Thyroid gland (tissue), 4 donors: ENCODE results near the gene NPFF. TPM values are rescaled to one million over a fixed set of nuclear protein-coding genes. Genes with fewer than 3 reads are reported as not detected.

Experiments
- DNase-seq, 2 donors: peaks; one replicate each; pipeline ENCODE4 v3.0.0-alpha.2; 2019
- H3K27ac ChIP-seq, 3 donors: fragments of 200-600 bp; sonication (generic); 1 replicate in 2 of 3; 2 replicates in 1 of 3; pipeline ENCODE4 v1.5.1; 2016 to 2019; ENCODE audit warnings: mild to moderate bottlenecking in 1 of 3, moderate library complexity in 1 of 3
- H3K27me3 ChIP-seq: fragments of 200-600 bp; sonication (generic); one replicate; pipeline ENCODE4 v1.5.1; 2019
- H3K36me3 ChIP-seq, 2 donors: fragments of 200-600 bp; sonication (generic); one replicate each; pipeline ENCODE4 v1.5.1; 2016 to 2019
- H3K4me1 ChIP-seq, 2 donors: fragments of 200-600 bp; sonication (generic); one replicate each; pipeline ENCODE4 v1.5.1; 2017 to 2019
- H3K4me3 ChIP-seq, 3 donors: fragments of 200-600 bp; sonication (generic); replicated peaks in 1 of 3; 1 replicate in 2 of 3; 2 replicates in 1 of 3; pipeline ENCODE4 v1.5.1; 2016; ENCODE audit warnings: mild to moderate bottlenecking in 1 of 3
- H3K9me3 ChIP-seq: fragments of 200-600 bp; sonication (generic); one replicate; pipeline ENCODE4 v1.5.1; 2017
- CTCF ChIP-seq, 6 experiments: fragments of 200-600 bp in 3 of 6; fragments of 450-650 bp in 3 of 6; sonication (generic) in 3 of 6; IDR thresholded peaks; one replicate each; pipeline ENCODE4 v1.5.1; 2016 to 2019; ENCODE audit warnings: antibody characterized with exemption in 6 of 6, mild to moderate bottlenecking in 2 of 6, inconsistent platforms in 1 of 6, moderate library complexity in 1 of 6
- POLR2A ChIP-seq, 2 donors: fragments of 450-650 bp; IDR thresholded peaks; one replicate each; pipeline ENCODE4 v1.6.1; 2017; ENCODE audit warnings: antibody characterized with exemption in 2 of 2, mild to moderate bottlenecking in 2 of 2, moderate library complexity in 1 of 2
- WGBS, 2 donors: methylation state at CpG; one replicate each; pipeline ENCODE4 v1.1.5; 2017; 5-methylcytosine and 5-hydroxymethylcytosine counted together
- intact Hi-C: fragments of 100-400 bp; cut with DNase I; formaldehyde crosslinking; loops from one replicate; pipeline ENCODE4 v1.15.1; 2023
- total RNA-seq, 4 donors: library from RNA; depleted of rRNA; stranded (reverse); fragments of >200 nt; gene quantifications; one replicate each; pipeline ENCODE4 v1.2.3, GENCODE V29; 2016

The NPFF gene
- total RNA-seq, 4 donors from 2014 or later, result not detected

GRCh38 chr12:53532524-53533445, 25.5 kb upstream of the NPFF start:
- H3K27me3 ChIP-seq, result no peaks in the 10 kb centered on the region
- H3K4me3 ChIP-seq, result no peak overlapping the region
- H3K4me1 ChIP-seq, result peaks cover 6 to 9% of the 10 kb centered on the region in 2 donors
- intact Hi-C loops, result no loop called here
- H3K9me3 ChIP-seq, result no peaks in the 10 kb centered on the region
- no peak overlapping the region for H3K27ac ChIP-seq
- no peak for DNase-seq
- WGBS, 2 donors, result 97% methylated on average over 7 of the region's 7 CpGs
- peaks cover 57 to 65% of the 10 kb centered on the region in 2 donors for H3K36me3 ChIP-seq
- TF ChIP-seq CTCF (IDR thresholded peaks at IDR 0.05), result no peak
- no peak for TF ChIP-seq POLR2A (IDR thresholded peaks at IDR 0.05)

GRCh38 chr12:53532021-53532420, 24.7 kb upstream of the NPFF start:
- peak; percentile 37 to 41 for DNase-seq
- Histone ChIP-seq H3K9me3 (no peaks in the 10 kb centered on the region), H3K36me3 (peaks cover 58 to 65% of the 10 kb centered on the region in 2 donors), H3K4me3 (no peak overlapping the region), H3K27ac (no peak overlapping the region), H3K27me3 (no peaks in the 10 kb centered on the region), H3K4me1 (peaks cover 0 to under 1% of the 10 kb centered on the region in 2 donors)
- TF ChIP-seq POLR2A (IDR thresholded peaks at IDR 0.05) (no peak), CTCF (IDR thresholded peaks at IDR 0.05) (no peak)
- intact Hi-C loops, result no loop called here
- WGBS, 2 donors, result 44 to 53% methylated on average over 3 of the region's 3 CpGs

DNA sequence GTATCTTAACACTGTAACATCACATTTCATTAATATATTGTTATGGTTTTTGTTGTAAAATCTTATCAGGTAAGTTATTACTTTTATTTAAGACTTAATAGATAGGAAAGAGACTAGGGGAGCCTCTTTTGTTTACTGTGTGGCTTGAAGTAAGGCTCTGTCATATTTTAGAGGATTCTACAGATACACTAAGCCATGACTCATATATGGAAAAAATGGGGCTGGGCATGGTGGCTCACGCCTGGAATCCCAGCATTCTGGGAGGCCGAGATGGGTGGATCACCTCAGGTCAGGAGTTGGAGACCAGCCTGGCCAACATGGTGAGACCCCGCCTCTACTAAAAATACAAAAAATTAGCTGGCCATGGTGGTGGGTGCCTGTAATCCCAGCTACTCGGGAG, 23.6 kb upstream of the NPFF start:
- DNase-seq, result no peak
- Histone ChIP-seq H3K9me3 (no peaks in the 10 kb centered on the region), H3K27me3 (no peaks in the 10 kb centered on the region), H3K4me3 (no peak overlapping the region), H3K36me3 (peaks cover 51 to 57% of the 10 kb centered on the region in 2 donors), H3K4me1 (no peaks in the 10 kb centered on the region), H3K27ac (no peak overlapping the region)
- no peak for TF ChIP-seq POLR2A (IDR thresholded peaks at IDR 0.05)
- no peak for TF ChIP-seq CTCF (IDR thresholded peaks at IDR 0.05)
- WGBS, 2 donors, result 94 to 98% methylated on average over 4 of the region's 4 CpGs
- intact Hi-C loops, result no loop called here

GRCh38 chr12:53530061-53530460, 22.8 kb upstream of the NPFF start:
- intact Hi-C loops, result no loop called here
- no peak overlapping the region for H3K27ac ChIP-seq

More at GRCh38 chr12:53530061-53530460, 22.8 kb upstream of the NPFF start:
- H3K36me3 ChIP-seq, result peaks cover 48 to 53% of the 10 kb centered on the region in 2 donors
- H3K4me1 ChIP-seq, result no peaks in the 10 kb centered on the region
- no peaks in the 10 kb centered on the region for H3K9me3 ChIP-seq
- no peak for TF ChIP-seq CTCF (IDR thresholded peaks at IDR 0.05)
- TF ChIP-seq POLR2A (IDR thresholded peaks at IDR 0.05), result no peak
- no peaks in the 10 kb centered on the region for H3K27me3 ChIP-seq
- no peak for DNase-seq
- H3K4me3 ChIP-seq, result no peak overlapping the region
- WGBS, 2 donors, result 88 to 90% methylated on average over 2 of the region's 2 CpGs
